Keratinocyte (primary cell): ENCODE results near the gene GLI3. TPM values are rescaled to one million over a fixed set of nuclear protein-coding genes. Genes with fewer than 3 reads are reported as not detected.

Experiments
- DNase-seq: peaks from one replicate; pipeline ENCODE4 v3.0.0-alpha.2; 2011; ENCODE audit warnings: low read depth, missing footprints, low spot score
- FAIRE-seq: peaks from 2 replicates; lab custom pipeline; 2011; peaks lifted over from hg19 to GRCh38; lab: Jason Lieb, UNC
- H2AFZ ChIP-seq: 2 replicates; pipeline ENCODE4 v1.6.0; 2012; ENCODE audit warnings: low read length, control low read depth, inconsistent platforms; ENCODE audit not compliant: control insufficient read depth
- H3K27ac ChIP-seq: 2 replicates; pipeline ENCODE4 v1.5.1; 2011; ENCODE audit warnings: low read length; ENCODE audit not compliant: control insufficient read depth, insufficient read depth
- H3K27me3 ChIP-seq: 3 replicates; pipeline ENCODE4 v1.6.0; 2011; ENCODE audit warnings: low read length; ENCODE audit not compliant: control insufficient read depth, insufficient read depth; ENCODE audit errors: extremely low read depth
- H3K36me3 ChIP-seq, 2 experiments: 2 replicates in 1 of 2; 3 replicates in 1 of 2; pipeline ENCODE4 v1.5.1; 2011; ENCODE audit warnings: low read length in 2 of 2, mild to moderate bottlenecking in 1 of 2; ENCODE audit not compliant: control insufficient read depth in 2 of 2, insufficient read depth in 2 of 2; ENCODE audit errors: extremely low read depth in 1 of 2
- H3K4me1 ChIP-seq: 3 replicates; pipeline ENCODE4 v1.5.1; 2011; ENCODE audit warnings: low read length; ENCODE audit not compliant: control insufficient read depth, insufficient read depth; ENCODE audit errors: extremely low read depth
- H3K4me2 ChIP-seq: 3 replicates; pipeline ENCODE4 v1.6.0; 2011; ENCODE audit warnings: low read depth, low read length; ENCODE audit not compliant: control insufficient read depth, insufficient read depth; ENCODE audit errors: extremely low read depth
- H3K4me3 ChIP-seq, 3 experiments: fragments of 200-600 bp in 1 of 3; sonication (generic) in 1 of 3; 2 replicates in 2 of 3; 3 replicates in 1 of 3; pipeline ENCODE4 v1.5.1; 2011 to 2016; ENCODE audit warnings: low read length in 3 of 3, mild to moderate bottlenecking in 3 of 3, control low read depth in 2 of 3, inconsistent platforms in 1 of 3, low read depth in 1 of 3, mixed read lengths in 1 of 3, mixed run types in 1 of 3, moderate library complexity in 1 of 3; ENCODE audit not compliant: control insufficient read depth in 2 of 3, insufficient read depth in 2 of 3; ENCODE audit errors: extremely low read depth in 1 of 3
- H3K79me2 ChIP-seq: 2 replicates; pipeline ENCODE4 v1.6.0; 2012; ENCODE audit warnings: low read length; ENCODE audit not compliant: control insufficient read depth, insufficient read depth
- H3K9ac ChIP-seq: 3 replicates; pipeline ENCODE4 v1.6.0; 2011; ENCODE audit warnings: low read length; ENCODE audit not compliant: control insufficient read depth, insufficient read depth; ENCODE audit errors: extremely low read depth
- H3K9me1 ChIP-seq: 3 replicates; pipeline ENCODE4 v1.6.0; 2011; ENCODE audit warnings: low read length; ENCODE audit not compliant: control insufficient read depth, insufficient read depth; ENCODE audit errors: extremely low read depth
- H3K9me3 ChIP-seq: 2 replicates; pipeline ENCODE4 v1.5.1; 2012; ENCODE audit warnings: low read depth, low read length; ENCODE audit not compliant: control insufficient read depth
- H4K20me1 ChIP-seq: 3 replicates; pipeline ENCODE4 v1.6.0; 2011; ENCODE audit warnings: low read length; ENCODE audit not compliant: control insufficient read depth, insufficient read depth; ENCODE audit errors: extremely low read depth
- CTCF ChIP-seq, 3 experiments: IDR thresholded peaks in 1 of 3; conservative IDR thresholded peaks in 1 of 3; optimal IDR thresholded peaks in 1 of 3; 2 replicates in 2 of 3; 3 replicates in 1 of 3; pipeline versions ENCODE3 to v1.5.1; 2011; ENCODE audit warnings: low read length in 3 of 3, mild to moderate bottlenecking in 3 of 3, moderate library complexity in 2 of 3, control low read depth in 1 of 3, inconsistent platforms in 1 of 3; ENCODE audit not compliant: insufficient read depth in 2 of 3; ENCODE audit errors: extremely low read depth in 1 of 3
- EZH2 ChIP-seq: IDR thresholded peaks from one replicate; pipeline ENCODE4 v1.6.1; 2012; ENCODE audit warnings: inconsistent platforms, mild to moderate bottlenecking, low read length, moderate library complexity
- dilution Hi-C: fragments of 300-500 bp; cut with MboI; formaldehyde crosslinking; loops from one replicate; pipeline ENCODE4 v1.7.0; 2020; ENCODE audit warnings: low sequenced_read_pairs; ENCODE audit not compliant: extremely low pct_ligation_motif_present
- polyA plus RNA-seq, 5 experiments: library from polyadenylated mRNA; depleted of rRNA in 3 of 5; stranded (reverse) in 3 of 5; stranded (forward) in 1 of 5; unstranded in 1 of 5; fragments of >200 nt; gene quantifications; 1 replicate in 1 of 5; 2 replicates in 3 of 5; 3 replicates in 1 of 5; pipeline versions ENCODE4 v1.2.1 to v1.2.3, GENCODE V29; 2011 to 2012; ENCODE audit warnings: missing spikeins in 2 of 5, low read depth in 1 of 5, low replicate concordance in 1 of 5

The GLI3 gene
- polyA plus RNA-seq, 1 donor (not counting 4 experiments of a cell fraction or from before 2014, with no cell fraction given) = 3.6 TPM

- H3K4me1 ChIP-seq = peaks cover 35% of the 10 kb centered on the region
- no peaks in the 10 kb centered on the region for H3K27me3 ChIP-seq
- peaks cover 14% of the 10 kb centered on the region for H3K79me2 ChIP-seq
- H2AFZ ChIP-seq = peak overlapping the region; percentile 48
- peaks cover 0 to 2% of the 10 kb centered on the region in 2 experiments for H3K36me3 ChIP-seq
- peak overlapping the region; percentile 84 for H3K27ac ChIP-seq
- H3K4me2 ChIP-seq = peak overlapping the region; percentile 98
- H3K9me3 ChIP-seq = no peaks in the 10 kb centered on the region
- H4K20me1 ChIP-seq = no peaks in the 10 kb centered on the region
- peak overlapping the region; percentile 88 for H3K9ac ChIP-seq
- peak overlapping the region in 2 of 3 experiments; percentile 66 to 81 for H3K4me3 ChIP-seq
- DNase-seq (no peak), FAIRE-seq (peak; percentile 52)
- dilution Hi-C loops = no loop called here
- H3K9me1 ChIP-seq = no peaks in the 10 kb centered on the region
- TF ChIP-seq EZH2 = no peak
Observed at GRCh38 chr7:42227021-42227420, 10.0 kb downstream of the GLI3 start.

GRCh38 chr7:42226354-42226941 is 10.6 kb downstream of the GLI3 start:
- H3K4me3 ChIP-seq = no peak overlapping the region
- FAIRE-seq (peak; percentile 43), DNase-seq (no peak)
- peak overlapping the region; percentile 98 for H3K4me2 ChIP-seq
- H3K27ac ChIP-seq = peak overlapping the region; percentile 84
- H3K36me3 ChIP-seq = peaks cover 0 to 2% of the 10 kb centered on the region in 2 experiments
- H2AFZ ChIP-seq = no peak overlapping the region
- H3K9me3 ChIP-seq = no peaks in the 10 kb centered on the region
- no peaks in the 10 kb centered on the region for H3K9me1 ChIP-seq
- peaks cover 13% of the 10 kb centered on the region for H3K79me2 ChIP-seq
- peaks cover 34% of the 10 kb centered on the region for H3K4me1 ChIP-seq
- no peak for TF ChIP-seq CTCF (optimal IDR thresholded peaks at IDR 0.05 in 1 of 3, IDR thresholded peaks at IDR 0.05 in 1 of 3, conservative IDR thresholded peaks at IDR 0.05 in 1 of 3; ENCODE audit: extremely low read depth in 1 of 3, insufficient read depth in 2 of 3, low read length in 3 of 3)
- TF ChIP-seq EZH2 = no peak
- no peaks in the 10 kb centered on the region for H3K27me3 ChIP-seq
- dilution Hi-C loops = no loop called here
- no peaks in the 10 kb centered on the region for H4K20me1 ChIP-seq
- no peak overlapping the region for H3K9ac ChIP-seq
